GM18951 (cell line): ENCODE results near the gene FAM167B.
"Not testable (repeated sequence)": the region's sequence is repeated elsewhere in the genome, so short reads cannot be mapped to it uniquely, and the experiment has no call there.

Experiments
- POLR2A ChIP-seq: IDR thresholded peaks from 4 replicates; pipeline ENCODE4 v1.6.1; 2011; ENCODE audit warnings: mild to moderate bottlenecking; ENCODE audit not compliant: insufficient read length, insufficient read depth; ENCODE audit errors: extremely low read depth
- in situ Hi-C: fragments of 300-500 bp; cut with MboI; formaldehyde crosslinking; loops from one replicate; pipeline ENCODE4 v1.12.0; 2022; ENCODE audit warnings: low sequenced_read_pairs, mixed read lengths, inconsistent platforms; ENCODE audit not compliant: unreplicated experiment

Gene FAM167B

DNA sequence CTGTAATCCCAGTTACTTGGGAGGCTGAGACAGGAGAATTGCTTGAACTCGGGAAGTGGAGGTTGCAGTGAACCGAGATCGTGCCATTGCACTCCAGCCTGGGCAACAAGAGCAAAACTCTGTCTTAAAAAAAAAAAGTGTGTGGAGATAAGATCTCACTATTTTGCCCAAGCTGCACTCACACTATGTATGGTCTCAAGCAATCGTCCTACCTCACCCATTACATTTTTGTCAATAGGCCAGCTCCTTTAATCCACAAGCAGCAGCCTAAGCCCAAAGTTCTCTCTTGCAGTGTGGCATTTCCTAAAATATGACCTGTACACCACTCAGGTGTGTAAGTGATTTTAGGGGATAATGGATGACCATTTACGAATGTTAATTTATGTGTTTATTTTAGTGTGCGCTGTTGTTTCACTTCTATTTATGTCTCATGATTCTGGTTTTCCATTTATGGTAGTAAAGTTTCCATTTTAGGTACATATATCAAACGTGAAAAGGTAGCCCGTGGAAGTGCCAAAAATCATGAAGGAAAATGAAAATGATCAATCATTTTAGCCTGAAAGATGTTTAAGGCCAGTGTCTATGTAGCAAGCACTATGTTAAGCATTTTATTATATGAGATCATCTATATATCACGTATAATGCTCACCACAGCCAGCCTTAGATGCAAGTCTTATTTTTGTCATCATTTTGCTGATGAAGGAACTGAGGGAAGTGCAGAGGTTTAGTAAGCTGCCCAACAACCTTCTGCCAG is 9.6 kb downstream of the FAM167B start:
- TF ChIP-seq POLR2A = no peak

DNA sequence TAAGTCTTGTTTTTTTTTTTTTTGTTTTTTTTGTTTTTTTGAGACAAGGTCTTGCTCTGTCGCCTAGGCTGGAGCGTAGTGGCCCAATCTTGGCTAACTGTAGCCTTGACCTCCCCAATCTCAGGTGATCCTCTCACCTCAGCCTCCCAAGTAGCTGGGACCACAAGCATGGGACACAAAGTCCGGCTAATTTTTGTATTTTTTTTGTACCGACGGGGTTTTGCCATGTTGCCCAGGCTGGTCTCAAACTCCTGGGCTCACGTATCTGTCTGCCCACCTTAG is 10.1 kb downstream of the FAM167B start:
- no peak for TF ChIP-seq POLR2A
- in situ Hi-C loops = no loop called here

More for the DNA sequence above, 9.6 kb downstream of the FAM167B start:
- in situ Hi-C loops = no loop called here

DNA sequence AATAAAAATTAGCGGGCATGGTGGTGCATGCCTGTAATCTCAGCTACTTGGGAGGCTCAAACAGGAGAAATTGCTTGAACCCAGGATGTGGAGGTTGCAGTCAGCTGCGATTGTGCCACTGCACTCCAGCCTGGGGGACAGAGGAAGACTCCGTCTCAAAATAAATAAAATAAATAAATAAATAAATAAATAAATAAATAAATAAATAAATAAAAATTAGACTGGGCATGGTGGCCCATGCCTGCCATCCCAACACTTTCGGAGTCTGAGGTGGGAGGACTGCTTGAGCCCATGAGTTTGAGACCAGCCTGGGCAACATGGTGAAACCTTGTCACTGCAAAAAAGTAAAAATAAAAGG is 16.2 kb downstream of the FAM167B start:
- in situ Hi-C loops = not testable (repeated sequence)

DNA sequence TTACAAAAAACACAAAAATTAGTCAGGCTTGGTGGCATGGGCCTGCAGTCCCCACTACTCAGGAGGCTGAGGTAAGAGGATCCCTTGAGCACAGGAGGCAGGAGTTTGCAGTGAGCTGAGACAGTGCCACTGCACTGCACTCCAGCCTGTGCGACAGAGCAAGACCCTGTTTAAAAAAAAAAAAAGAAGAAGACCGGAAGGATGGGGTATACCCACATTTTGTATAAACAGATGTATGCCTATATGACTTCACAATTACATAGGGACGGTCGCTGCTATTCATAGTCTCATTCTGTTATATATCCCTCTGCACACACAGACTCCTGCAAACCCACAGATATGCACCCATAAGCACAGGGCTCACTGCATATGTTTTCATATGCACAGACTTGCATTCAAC is 16.7 kb downstream of the FAM167B start:
- no peak for TF ChIP-seq POLR2A
- in situ Hi-C loops = no loop called here

DNA sequence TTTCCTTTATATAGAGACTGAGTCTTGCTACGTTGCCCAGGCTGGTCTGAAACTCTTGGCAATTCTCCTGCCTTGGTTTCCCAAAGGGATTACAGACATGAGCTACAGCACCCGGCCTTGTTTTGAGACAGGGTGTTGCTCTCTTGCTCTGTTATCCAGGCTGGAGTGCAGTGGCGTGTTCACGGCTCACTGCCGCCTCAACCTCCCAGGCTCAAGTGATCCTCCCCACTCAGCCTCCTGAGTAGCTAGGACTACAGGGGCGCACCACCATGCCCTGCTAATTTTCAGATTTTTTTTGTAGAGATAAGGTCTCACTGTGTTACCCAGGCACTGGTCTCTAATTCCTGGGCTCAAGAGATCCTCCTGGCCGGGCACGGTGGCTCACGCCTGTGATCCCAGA is 18.8 kb downstream of the FAM167B start:
- no peak for TF ChIP-seq POLR2A
- in situ Hi-C loops = no loop called here

DNA sequence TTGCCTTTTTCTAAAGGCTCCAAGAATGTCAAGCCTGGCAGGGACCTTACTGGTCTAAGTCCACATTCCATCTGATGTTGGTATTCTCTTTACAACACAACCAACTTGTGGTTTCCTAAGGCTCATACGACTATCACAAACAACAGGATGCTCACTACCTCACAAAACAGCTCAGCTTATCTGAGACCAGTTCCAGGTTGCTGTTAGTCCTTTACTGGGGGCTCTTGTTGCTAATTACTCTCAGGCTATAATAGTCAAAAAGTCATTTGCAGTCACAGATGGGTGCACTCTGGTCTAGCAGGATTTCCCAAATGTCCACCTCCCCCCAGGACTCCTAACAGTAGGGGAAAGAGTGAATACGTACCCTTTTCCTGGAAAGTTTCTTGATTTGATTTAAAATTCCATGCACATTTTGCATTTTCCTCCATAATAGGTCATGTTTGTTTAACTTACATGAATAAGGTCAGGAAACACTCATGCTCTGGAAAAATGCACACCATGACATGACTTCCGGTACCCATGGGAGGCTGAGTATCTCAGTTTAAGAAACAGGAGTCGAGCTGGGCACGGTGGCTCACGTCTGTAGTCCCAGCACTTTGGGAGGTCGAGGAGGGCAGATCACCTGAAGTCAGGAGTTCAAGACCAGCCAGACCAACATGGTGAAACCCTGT is 20.0 kb downstream of the FAM167B start:
- TF ChIP-seq POLR2A = no peak
- in situ Hi-C loops = no loop called here

DNA sequence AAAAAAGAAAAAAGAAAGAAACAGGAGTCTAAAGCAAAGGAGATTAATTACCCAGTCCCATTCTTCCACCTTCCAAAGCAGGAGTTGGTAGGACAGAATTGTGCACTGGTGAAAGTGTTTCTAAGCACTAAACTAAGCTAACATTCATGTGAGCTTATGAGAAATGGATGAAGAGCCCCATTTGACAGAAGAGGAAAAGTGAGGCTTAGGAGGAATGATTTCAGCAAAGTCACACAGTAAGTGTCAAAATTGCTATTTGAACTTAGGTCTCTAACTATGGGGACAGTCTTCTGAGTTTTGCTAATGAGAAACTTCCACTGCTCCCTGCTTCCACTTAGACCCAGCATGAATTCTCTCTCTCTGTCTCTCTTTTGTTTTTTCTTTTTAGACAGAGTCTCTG is 22.7 kb downstream of the FAM167B start:
- in situ Hi-C loops = no loop called here
- TF ChIP-seq POLR2A = no peak

DNA sequence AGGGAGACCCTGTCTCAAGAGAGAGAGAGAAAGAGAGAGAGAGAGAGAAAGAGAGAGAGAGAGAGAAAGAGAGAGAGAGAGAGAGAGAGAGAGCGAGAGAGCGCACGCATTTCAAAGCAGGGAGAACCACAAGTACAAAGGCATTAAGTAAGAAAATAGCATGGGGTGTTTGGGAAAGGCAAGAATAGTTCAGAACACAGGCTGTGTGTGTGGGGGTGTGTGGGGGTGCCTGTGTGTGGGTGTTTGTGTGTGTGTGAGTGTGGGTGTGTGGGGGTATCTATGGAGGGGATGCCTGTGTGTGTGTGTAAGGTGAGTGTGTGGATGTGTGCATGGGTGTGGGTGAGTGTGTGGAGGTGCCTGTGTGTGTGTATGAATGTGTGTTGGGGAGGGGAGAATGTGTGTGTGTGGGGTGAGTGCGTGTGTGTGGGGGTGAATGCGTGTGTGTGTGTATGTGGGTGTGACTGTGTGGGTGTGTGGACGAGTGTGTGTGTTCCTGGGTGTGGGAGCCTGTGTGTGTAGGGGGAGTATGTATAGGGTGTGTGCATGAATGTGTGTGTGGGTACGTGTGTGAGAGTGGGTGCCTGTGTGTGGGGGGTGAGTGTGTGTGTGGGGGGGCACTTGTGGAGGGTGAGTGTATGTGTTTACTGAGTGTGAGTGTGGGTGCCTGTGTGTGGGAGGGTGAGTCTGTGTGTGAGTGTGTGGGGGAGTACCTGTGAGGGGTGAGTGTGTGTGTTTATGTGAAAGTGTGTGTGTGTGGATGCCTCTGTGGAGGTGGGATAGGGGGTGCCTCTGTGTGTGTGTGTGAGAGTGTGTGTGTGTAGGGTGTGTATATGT is 25.8 kb downstream of the FAM167B start:
- TF ChIP-seq POLR2A = no peak
- in situ Hi-C loops = no loop called here

DNA sequence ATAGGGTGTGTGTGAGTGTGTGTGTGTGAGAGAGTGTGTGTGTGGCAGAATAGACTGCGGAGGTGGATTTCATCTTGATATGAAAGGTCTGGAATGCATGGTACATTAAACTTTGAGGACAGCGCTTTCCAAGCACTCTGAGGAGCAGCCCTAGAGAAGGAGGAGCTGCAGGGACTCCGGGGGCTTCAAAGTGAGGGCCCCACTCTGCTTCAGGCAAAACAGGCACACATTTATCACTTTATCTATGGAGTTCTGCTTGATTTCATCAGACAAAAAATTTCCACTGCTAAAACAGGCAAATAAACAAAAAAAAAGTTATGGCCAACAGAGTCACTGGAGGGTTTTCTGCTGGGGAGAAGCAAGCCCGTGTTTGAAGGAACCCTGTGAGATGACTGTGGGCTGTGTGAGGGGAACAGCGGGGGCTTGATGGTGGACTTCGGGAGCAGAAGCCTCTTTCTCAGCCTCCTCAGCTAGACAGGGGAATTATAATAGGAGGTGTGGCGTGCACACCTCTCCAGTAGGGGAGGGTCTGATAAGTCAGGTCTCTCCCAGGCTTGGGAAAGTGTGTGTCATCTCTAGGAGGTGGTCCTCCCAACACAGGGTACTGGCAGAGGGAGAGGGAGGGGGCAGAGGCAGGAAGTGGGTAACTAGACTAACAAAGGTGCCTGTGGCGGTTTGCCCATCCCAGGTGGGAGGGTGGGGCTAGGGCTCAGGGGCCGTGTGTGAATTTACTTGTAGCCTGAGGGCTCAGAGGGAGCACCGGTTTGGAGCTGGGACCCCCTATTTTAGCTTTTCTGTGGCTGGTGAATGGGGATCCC is 26.6 kb downstream of the FAM167B start:
- no peak for TF ChIP-seq POLR2A
- in situ Hi-C loops = no loop called here

DNA sequence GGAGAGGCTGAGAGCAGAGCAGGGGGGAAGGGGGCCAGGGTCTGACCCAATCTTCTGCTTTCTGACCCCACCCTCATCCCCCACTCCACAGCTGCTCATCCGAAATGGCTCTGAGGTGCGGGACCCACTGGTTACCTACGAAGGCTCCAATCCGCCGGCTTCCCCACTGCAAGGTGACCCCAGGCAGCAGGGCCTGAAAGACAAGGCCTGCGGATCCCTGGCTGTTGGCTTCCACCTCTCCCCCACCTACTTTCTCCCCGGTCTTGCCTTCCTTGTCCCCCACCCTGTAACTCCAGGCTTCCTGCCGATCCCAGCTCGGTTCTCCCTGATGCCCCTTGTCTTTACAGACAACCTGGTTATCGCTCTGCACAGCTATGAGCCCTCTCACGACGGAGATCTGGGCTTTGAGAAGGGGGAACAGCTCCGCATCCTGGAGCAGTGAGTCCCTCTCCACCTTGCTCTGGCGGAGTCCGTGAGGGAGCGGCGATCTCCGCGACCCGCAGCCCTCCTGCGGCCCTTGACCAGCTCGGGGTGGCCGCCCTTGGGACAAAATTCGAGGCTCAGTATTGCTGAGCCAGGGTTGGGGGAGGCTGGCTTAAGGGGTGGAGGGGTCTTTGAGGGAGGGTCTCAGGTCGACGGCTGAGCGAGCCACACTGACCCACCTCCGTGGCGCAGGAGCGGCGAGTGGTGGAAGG is 27.8 kb downstream of the FAM167B start:
- in situ Hi-C loops = no loop called here
- no peak for TF ChIP-seq POLR2A

DNA sequence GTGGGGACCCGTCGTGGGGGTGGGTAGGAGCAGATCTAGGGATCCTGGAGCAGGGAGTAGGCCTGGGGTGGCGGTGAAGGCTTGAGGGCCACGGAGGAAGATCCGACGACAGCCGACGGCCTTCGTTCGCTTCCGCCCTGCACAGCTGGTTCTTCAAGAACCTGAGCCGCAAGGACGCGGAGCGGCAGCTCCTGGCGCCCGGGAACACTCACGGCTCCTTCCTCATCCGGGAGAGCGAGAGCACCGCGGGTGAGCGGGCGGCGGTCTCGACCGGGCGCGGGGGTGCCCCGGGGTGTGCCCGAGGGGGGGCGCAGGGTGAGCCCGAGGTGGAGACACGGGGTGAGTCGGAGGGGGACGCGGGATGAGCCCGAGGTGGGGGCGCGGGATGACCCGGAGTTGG is 28.4 kb downstream of the FAM167B start:
- in situ Hi-C loops = no loop called here
- no peak for TF ChIP-seq POLR2A

DNA sequence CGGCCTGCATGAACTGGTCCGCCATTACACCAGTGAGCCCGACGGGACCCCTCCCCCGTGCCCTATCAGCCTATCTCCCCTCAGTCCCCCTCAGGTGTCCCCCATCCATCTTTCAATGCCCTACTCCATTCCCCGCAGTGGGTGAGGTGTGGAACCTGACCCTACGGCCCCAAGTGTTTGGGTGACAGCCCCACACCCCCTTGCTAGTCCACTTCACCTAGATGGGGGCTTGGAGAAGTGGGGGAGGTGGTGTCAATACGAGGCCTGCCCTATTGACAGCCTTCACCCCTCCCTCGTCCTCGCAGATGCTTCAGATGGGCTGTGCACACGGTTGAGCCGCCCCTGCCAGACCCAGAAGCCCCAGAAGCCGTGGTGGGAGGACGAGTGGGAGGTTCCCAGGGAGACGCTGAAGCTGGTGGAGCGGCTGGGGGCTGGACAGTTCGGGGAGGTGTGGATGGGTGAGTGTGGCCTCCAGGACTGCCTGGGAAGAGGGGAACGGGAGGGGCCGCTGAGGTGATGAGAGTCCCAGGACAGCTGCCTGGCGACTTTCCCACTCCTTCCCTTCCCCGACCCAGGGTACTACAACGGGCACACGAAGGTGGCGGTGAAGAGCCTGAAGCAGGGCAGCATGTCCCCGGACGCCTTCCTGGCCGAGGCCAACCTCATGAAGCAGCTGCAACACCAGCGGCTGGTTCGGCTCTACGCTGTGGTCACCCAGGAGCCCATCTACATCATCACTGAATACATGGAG is 29.2 kb downstream of the FAM167B start:
- peak; percentile 11 for TF ChIP-seq POLR2A
- in situ Hi-C loops = no loop called here

DNA sequence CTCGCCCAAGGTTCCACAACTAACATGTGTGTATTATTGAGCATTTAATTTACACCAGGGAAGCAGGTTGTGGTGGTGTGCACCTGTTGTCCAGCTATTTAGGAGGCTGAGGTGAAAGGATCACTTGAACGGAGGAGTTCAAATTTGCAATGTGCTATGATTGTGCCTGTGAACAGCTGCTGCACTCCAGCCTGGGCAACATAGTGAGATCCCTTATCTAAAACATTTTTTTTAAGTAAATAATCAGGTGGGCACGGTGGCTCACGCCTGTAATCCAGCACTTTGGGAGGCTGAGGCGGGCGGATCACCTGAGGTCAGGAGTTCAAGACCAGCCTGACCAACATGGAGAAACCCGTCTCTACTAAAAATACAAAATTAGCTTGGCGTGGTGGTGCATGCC is 37.8 kb downstream of the FAM167B start:
- in situ Hi-C loops = not testable (repeated sequence)
